Activated B cell treated with CpG ODN at 0.5 μM for 24 hours (primary cell): ENCODE measurements around the gene BRAP. TPM values are rescaled to one million over a fixed set of nuclear protein-coding genes. Genes with fewer than 3 reads are reported as not detected.
"Not testable (repeated sequence)": the region's sequence is repeated elsewhere in the genome, so short reads cannot be mapped to it uniquely, and the experiment has no call there.

Experiments
- ATAC-seq: fragments of 200-7000 bp; cut with Tn5 transposase; one replicate; pipeline ENCODE4 v1.10.0; 2021; ENCODE audit warnings: low read depth, mild to moderate bottlenecking, moderate library complexity
- CTCF ChIA-PET: fragments of 350-600 bp; sonication (Branson Sonifier 250); formaldehyde crosslinking; loops from one replicate; lab custom pipeline; 2021; ENCODE audit warnings: antibody characterized with exemption; lab: Charles Lee
- POLR2A ChIA-PET: fragments of 350-600 bp; sonication (Branson Sonifier 250); formaldehyde crosslinking; loops from one replicate; lab custom pipeline; 2021; ENCODE audit warnings: antibody characterized with exemption; lab: Charles Lee
- DNase-seq: peaks from one replicate; pipeline ENCODE4 v3.0.0; 2022
- H3K27ac Mint-ChIP-seq: one replicate; pipeline ENCODE4 v1.8.0; 2020; ENCODE audit warnings: mixed read lengths
- H3K27me3 Mint-ChIP-seq: one replicate; pipeline ENCODE4 v1.8.0; 2021; ENCODE audit warnings: mixed read lengths
- H3K36me3 Mint-ChIP-seq: one replicate; pipeline ENCODE4 v1.8.0; 2021; ENCODE audit warnings: low read depth, mixed read lengths
- H3K4me1 Mint-ChIP-seq: one replicate; pipeline ENCODE4 v1.8.0; 2021; ENCODE audit warnings: mixed read lengths
- H3K4me3 Mint-ChIP-seq: one replicate; pipeline ENCODE4 v1.8.0; 2020; ENCODE audit warnings: mild to moderate bottlenecking, mixed read lengths
- H3K9me3 Mint-ChIP-seq: one replicate; pipeline ENCODE4 v1.8.0; 2020; ENCODE audit warnings: mixed read lengths
- CTCF ChIP-seq: fragments of 200-600 bp; IDR thresholded peaks from one replicate; pipeline ENCODE4 v1.8.0; 2022; ENCODE audit warnings: antibody characterized with exemption, mild to moderate bottlenecking
- intact Hi-C: fragments of 100-400 bp; cut with micrococcal nuclease; formaldehyde crosslinking; loops from one replicate; pipeline ENCODE4 v1.15.1; 2024
- total RNA-seq: library from RNA; stranded (reverse); gene quantifications from 2 replicates; pipeline ENCODE4 v1.2.3, GENCODE V29; 2022

The BRAP gene
- total RNA-seq, 1 donor from 2014 or later: 24.2 TPM

DNA sequence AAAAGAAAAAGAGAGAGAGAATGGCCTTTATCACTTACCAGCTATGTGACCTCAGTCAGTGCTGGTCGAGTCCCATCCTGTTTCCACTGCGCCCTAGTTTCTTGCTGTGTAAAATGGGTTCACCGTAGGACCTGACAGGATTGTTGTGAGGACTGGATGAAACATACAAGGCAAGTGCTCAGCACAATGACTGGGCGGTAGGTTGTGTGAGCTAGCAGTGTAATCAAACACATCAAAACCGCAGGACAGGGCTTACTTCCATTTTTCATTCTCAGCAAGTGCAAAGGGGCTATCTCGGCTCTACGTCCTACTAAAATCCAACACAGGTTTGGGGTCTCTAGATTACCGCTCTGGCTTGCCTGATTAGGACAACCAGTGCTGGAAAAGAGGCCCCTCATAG is 50.2 kb downstream of the BRAP start:
- CTCF ChIA-PET: no interaction called here

GRCh38 chr12:111628505-111629260 is 57.1 kb downstream of the BRAP start:
- no peaks in the 10 kb centered on the region for H3K27me3 Mint-ChIP-seq
- POLR2A ChIA-PET: no interaction called here
- H3K9me3 Mint-ChIP-seq: peaks cover 2% of the 10 kb centered on the region
- no peaks in the 10 kb centered on the region for H3K4me1 Mint-ChIP-seq
- TF ChIP-seq CTCF: no peak
- ATAC-seq (no peak), DNase-seq (no peak)
- no peak overlapping the region for H3K27ac Mint-ChIP-seq
- no peak overlapping the region for H3K4me3 Mint-ChIP-seq
- intact Hi-C loops: no loop called here
- H3K36me3 Mint-ChIP-seq: no peaks in the 10 kb centered on the region
- CTCF ChIA-PET: interaction anchor here (0.7 kb wide), 1 partner anchor 337 kb away, joined by 3 read pairs; no protein-coding TSS in a partner anchor

More for the DNA sequence above, 50.2 kb downstream of the BRAP start:
- DNase-seq: no peak
- ATAC-seq: no peak
- intact Hi-C loops: no loop called here
- POLR2A ChIA-PET: no interaction called here
- H3K27me3 Mint-ChIP-seq: no peaks in the 10 kb centered on the region
- peaks cover 10% of the 10 kb centered on the region for H3K36me3 Mint-ChIP-seq
- no peak overlapping the region for H3K27ac Mint-ChIP-seq
- peaks cover 3% of the 10 kb centered on the region for H3K4me1 Mint-ChIP-seq
- no peak for TF ChIP-seq CTCF
- no peak overlapping the region for H3K4me3 Mint-ChIP-seq
- H3K9me3 Mint-ChIP-seq: no peaks in the 10 kb centered on the region

GRCh38 chr12:111626230-111626629 is 59.5 kb downstream of the BRAP start:
- Mint-ChIP-seq H3K27ac (no peak overlapping the region), H3K4me3 (no peak overlapping the region), H3K27me3 (no peaks in the 10 kb centered on the region), H3K36me3 (no peaks in the 10 kb centered on the region), H3K4me1 (no peaks in the 10 kb centered on the region), H3K9me3 (peaks cover 2% of the 10 kb centered on the region)
- ChIA-PET POLR2A (no interaction called here), CTCF (no interaction called here)
- intact Hi-C loops: no loop called here
- DNase-seq: no peak
- no peak for TF ChIP-seq CTCF
- no peak for ATAC-seq

- H3K9me3 Mint-ChIP-seq: no peaks in the 10 kb centered on the region
- no peak for TF ChIP-seq CTCF
- ATAC-seq (no peak), DNase-seq (no peak)
- no peaks in the 10 kb centered on the region for H3K36me3 Mint-ChIP-seq
- H3K4me1 Mint-ChIP-seq: no peaks in the 10 kb centered on the region
- intact Hi-C loops: no loop called here
- POLR2A ChIA-PET: no interaction called here
- no peaks in the 10 kb centered on the region for H3K27me3 Mint-ChIP-seq
- H3K4me3 Mint-ChIP-seq: no peak overlapping the region
- CTCF ChIA-PET: no interaction called here
- no peak overlapping the region for H3K27ac Mint-ChIP-seq
These were observed 61.2 kb downstream of the BRAP start for GRCh38 chr12:111624540-111624939.

DNA sequence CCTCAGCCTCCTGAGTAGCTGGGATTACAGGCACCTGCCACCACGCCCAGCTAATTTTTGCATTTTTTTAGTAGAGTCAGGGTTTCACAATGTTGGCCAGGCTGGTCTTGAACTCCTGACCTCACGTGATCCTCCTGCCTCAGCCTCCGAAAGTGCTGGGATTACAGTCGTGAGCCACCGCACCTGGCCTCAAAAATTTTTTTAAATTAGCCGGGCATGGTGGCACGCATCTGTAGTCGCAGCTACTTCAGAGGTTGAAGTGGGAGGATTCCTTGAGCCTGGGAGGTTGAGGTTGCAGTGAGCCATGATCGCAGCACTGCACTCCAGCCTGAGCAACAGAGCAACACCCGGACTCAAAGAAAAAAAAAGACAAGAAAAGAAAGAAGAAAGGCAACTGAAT is 67.9 kb downstream of the BRAP start:
- CTCF ChIA-PET, H3K4me1 Mint-ChIP-seq, ATAC-seq, H3K36me3 Mint-ChIP-seq, H3K4me3 Mint-ChIP-seq, POLR2A ChIA-PET, H3K27me3 Mint-ChIP-seq, DNase-seq, H3K9me3 Mint-ChIP-seq, intact Hi-C loops, H3K27ac Mint-ChIP-seq: not testable (repeated sequence)
